Body of pancreas (tissue), 4 donors: Measurements from ENCODE around the gene PPFIBP2. TPM values are rescaled to one million over a fixed set of nuclear protein-coding genes. Genes with fewer than 3 reads are reported as not detected.

Experiments
- ATAC-seq: fragments of 150-250 bp; one replicate; pipeline ENCODE4 v1.9.1; 2016
- DNase-seq, 4 donors: peaks; one replicate each; pipeline ENCODE4 v3.0.0-alpha.2; 2019
- H3K27ac ChIP-seq, 4 donors: fragments of 200-600 bp; sonication (generic); 1 replicate in 3 of 4; 2 replicates in 1 of 4; pipeline versions ENCODE4 v1.5.1 to v1.6.1; 2016 to 2019; ENCODE audit warnings: mild to moderate bottlenecking in 1 of 4, mixed read lengths in 1 of 4, moderate library complexity in 1 of 4
- H3K27me3 ChIP-seq, 2 donors: fragments of 200-600 bp; sonication (generic); one replicate each; pipeline ENCODE4 v1.6.0; 2016; ENCODE audit warnings: mild to moderate bottlenecking in 1 of 2
- H3K36me3 ChIP-seq, 2 donors: fragments of 200-600 bp; sonication (generic); replicated peaks in 1 of 2; 2 replicates each; pipeline ENCODE4 v1.5.1; 2016; ENCODE audit warnings: low read depth in 2 of 2; ENCODE audit not compliant: insufficient read depth in 1 of 2
- H3K4me1 ChIP-seq: fragments of 200-600 bp; sonication (generic); one replicate; pipeline ENCODE4 v1.6.0; 2016
- H3K4me3 ChIP-seq, 2 donors: fragments of 200-600 bp; sonication (generic); 1 replicate in 1 of 2; 2 replicates in 1 of 2; pipeline ENCODE4 v1.5.1; 2016 to 2019
- H3K9me3 ChIP-seq, 3 donors: fragments of 200-600 bp; sonication (generic); 1 replicate in 2 of 3; 2 replicates in 1 of 3; pipeline ENCODE4 v1.5.1; 2016
- CTCF ChIP-seq, 7 experiments: fragments of 450-650 bp in 4 of 7; fragments of 200-600 bp in 3 of 7; sonication (generic) in 3 of 7; IDR thresholded peaks; one replicate each; pipeline ENCODE4 v1.5.1; 2016 to 2019; ENCODE audit warnings: antibody characterized with exemption in 7 of 7
- POLR2A ChIP-seq, 3 donors: fragments of 450-650 bp; IDR thresholded peaks; one replicate each; pipeline ENCODE4 v1.6.1; 2016; ENCODE audit warnings: antibody characterized with exemption in 3 of 3, mild to moderate bottlenecking in 2 of 3
- WGBS, 2 donors: methylation state at CpG; one replicate each; pipeline ENCODE4 v1.1.5; 2017; 5-methylcytosine and 5-hydroxymethylcytosine counted together
- intact Hi-C: fragments of 100-400 bp; cut with DNase I; formaldehyde crosslinking; loops from one replicate; pipeline ENCODE4 v1.15.1; 2023
- total RNA-seq, 2 donors: library from RNA; depleted of rRNA; stranded (reverse); fragments of >200 nt; gene quantifications; one replicate each; pipeline ENCODE4 v1.1.0, GENCODE V29; 2016

The PPFIBP2 gene
- total RNA-seq, 2 donors from 2014 or later: 34.9 to 35.3 TPM

DNA sequence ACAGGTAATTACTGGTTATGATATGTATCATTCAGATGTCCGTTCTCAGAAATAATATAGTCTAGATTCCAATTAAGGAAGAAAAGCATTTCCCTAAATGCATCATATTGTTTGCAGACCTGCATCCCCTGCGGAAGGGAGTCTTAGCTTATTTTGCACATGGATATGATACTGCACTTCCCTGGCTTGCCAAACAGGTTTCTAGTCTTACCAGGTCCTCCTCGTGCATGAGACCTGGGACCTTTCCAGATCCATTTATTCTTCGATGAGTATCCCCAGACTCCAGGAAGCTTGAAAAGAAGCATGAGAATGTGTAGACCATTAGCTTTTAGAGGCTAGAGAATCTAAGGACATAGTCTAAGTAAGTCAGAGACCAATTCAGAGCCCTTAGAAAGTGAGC lies 128.9 kb downstream of the PPFIBP2 start:
- Histone ChIP-seq H3K4me3 (no peak overlapping the region), H3K9me3 (no peaks in the 10 kb centered on the region), H3K36me3 (peaks cover 0 to 10% of the 10 kb centered on the region in 2 donors), H3K27me3 (no peaks in the 10 kb centered on the region), H3K27ac (no peak overlapping the region), H3K4me1 (peaks cover 6% of the 10 kb centered on the region)
- intact Hi-C loops: no loop called here
- 38 to 44% methylated on average over 4 of the region's 4 CpGs for WGBS, 2 donors
- TF ChIP-seq POLR2A (IDR thresholded peaks at IDR 0.05) (no peak), CTCF (IDR thresholded peaks at IDR 0.05) (no peak)
- DNase-seq (no peak), ATAC-seq (no peak)

GRCh38 chr11:7643314-7643713 lies 129.5 kb downstream of the PPFIBP2 start:
- H3K27ac ChIP-seq: no peak overlapping the region
- intact Hi-C loops: no loop called here
- 86 to 88% methylated on average over 4 of the region's 4 CpGs for WGBS, 2 donors
- no peaks in the 10 kb centered on the region for H3K27me3 ChIP-seq
- peaks cover 0 to 10% of the 10 kb centered on the region in 2 donors for H3K36me3 ChIP-seq
- DNase-seq (no peak), ATAC-seq (no peak)
- H3K9me3 ChIP-seq: no peaks in the 10 kb centered on the region
- TF ChIP-seq POLR2A (IDR thresholded peaks at IDR 0.05): no peak
- no peak for TF ChIP-seq CTCF (IDR thresholded peaks at IDR 0.05)
- no peak overlapping the region for H3K4me3 ChIP-seq
- peaks cover 6% of the 10 kb centered on the region for H3K4me1 ChIP-seq

GRCh38 chr11:7645206-7645605 lies 131.4 kb downstream of the PPFIBP2 start:
- ATAC-seq (no peak), DNase-seq (no peak)
- no peak for TF ChIP-seq POLR2A (IDR thresholded peaks at IDR 0.05)
- no peak for TF ChIP-seq CTCF (IDR thresholded peaks at IDR 0.05)
- Histone ChIP-seq H3K27ac (no peak overlapping the region), H3K4me1 (peaks cover 6% of the 10 kb centered on the region), H3K9me3 (no peaks in the 10 kb centered on the region), H3K27me3 (no peaks in the 10 kb centered on the region), H3K4me3 (no peak overlapping the region), H3K36me3 (peaks cover 0 to 18% of the 10 kb centered on the region in 2 donors)
- 95 to 97% methylated on average over 3 of the region's 3 CpGs for WGBS, 2 donors
- intact Hi-C loops: no loop called here

- no peaks in the 10 kb centered on the region for H3K9me3 ChIP-seq
- H3K36me3 ChIP-seq: peaks cover 0 to 13% of the 10 kb centered on the region in 2 donors
- DNase-seq (no peak), ATAC-seq (no peak)
- intact Hi-C loops: no loop called here
- H3K4me1 ChIP-seq: peaks cover 6% of the 10 kb centered on the region
- no peak overlapping the region for H3K27ac ChIP-seq
- TF ChIP-seq CTCF (IDR thresholded peaks at IDR 0.05): no peak
- TF ChIP-seq POLR2A (IDR thresholded peaks at IDR 0.05): no peak
- H3K27me3 ChIP-seq: no peaks in the 10 kb centered on the region
- 87 to 90% methylated on average over 2 of the region's 2 CpGs for WGBS, 2 donors
- H3K4me3 ChIP-seq: no peak overlapping the region
Measured at GRCh38 chr11:7646866-7647265, 133.1 kb downstream of the PPFIBP2 start.

DNA sequence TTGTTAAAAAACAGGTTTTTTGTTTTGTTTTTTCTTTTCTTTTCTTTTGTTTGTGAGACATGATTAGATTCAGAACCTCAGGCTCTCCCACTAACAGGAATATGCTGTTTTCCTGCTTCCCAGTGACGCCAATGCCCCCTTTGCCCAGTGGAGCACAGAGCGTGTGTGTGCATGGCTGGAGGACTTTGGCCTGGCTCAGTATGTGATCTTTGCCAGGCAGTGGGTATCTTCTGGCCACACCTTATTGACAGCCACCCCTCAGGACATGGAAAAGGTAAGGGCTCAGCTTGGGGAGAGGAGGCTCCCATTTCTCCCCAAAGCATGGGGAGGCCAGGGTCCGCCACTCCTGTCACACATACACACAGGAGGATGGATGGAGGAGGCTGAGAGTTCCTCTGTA lies 134.5 kb downstream of the PPFIBP2 start:
- Histone ChIP-seq H3K27me3 (no peaks in the 10 kb centered on the region), H3K9me3 (no peaks in the 10 kb centered on the region), H3K27ac (no peak overlapping the region), H3K36me3 (peaks cover 0 to 13% of the 10 kb centered on the region in 2 donors), H3K4me1 (peaks cover 6% of the 10 kb centered on the region), H3K4me3 (no peak overlapping the region)
- TF ChIP-seq CTCF (IDR thresholded peaks at IDR 0.05): no peak
- TF ChIP-seq POLR2A (IDR thresholded peaks at IDR 0.05): no peak
- 88 to 94% methylated on average over 3 of the region's 3 CpGs for WGBS, 2 donors
- ATAC-seq (no peak), DNase-seq (no peak)
- intact Hi-C loops: no loop called here
